H9 (cell line): ENCODE measurements around the gene PRSS23. TPM values are rescaled to one million over a fixed set of nuclear protein-coding genes. Genes with fewer than 3 reads are reported as not detected.

Source experiments
- DNase-seq: peaks from one replicate; pipeline ENCODE4 v3.0.0-alpha.2; 2017
- H2AFZ ChIP-seq: one replicate; pipeline ENCODE4 v1.6.1; 2013; ENCODE audit warnings: mild to moderate bottlenecking, low read length, control low read depth, moderate library complexity
- H2AK5ac ChIP-seq: 2 replicates; pipeline ENCODE4 v1.6.1; 2013; ENCODE audit warnings: low read length, control low read depth, mixed read lengths; ENCODE audit not compliant: insufficient read length
- H2BK120ac ChIP-seq: one replicate; pipeline ENCODE4 v1.6.1; 2013; ENCODE audit warnings: low read depth, mild to moderate bottlenecking, low read length, control low read depth, inconsistent platforms; ENCODE audit not compliant: poor library complexity, severe bottlenecking
- H2BK12ac ChIP-seq: 2 replicates; pipeline ENCODE4 v1.6.1; 2013; ENCODE audit warnings: low read length, control low read depth, mixed read lengths, low read depth; ENCODE audit not compliant: insufficient read length
- H2BK15ac ChIP-seq: 2 replicates; pipeline ENCODE4 v1.6.1; 2013; ENCODE audit warnings: low read depth, low read length, control low read depth
- H2BK20ac ChIP-seq: one replicate; pipeline ENCODE4 v1.6.1; 2013; ENCODE audit warnings: low read depth, mild to moderate bottlenecking, low read length, control low read depth, inconsistent platforms; ENCODE audit not compliant: poor library complexity, severe bottlenecking
- H2BK5ac ChIP-seq: 2 replicates; pipeline ENCODE4 v1.6.1; 2013; ENCODE audit warnings: low read length, control low read depth, mixed read lengths; ENCODE audit not compliant: insufficient read length
- H3K14ac ChIP-seq: 2 replicates; pipeline ENCODE4 v1.6.1; 2013; ENCODE audit warnings: low read length, control low read depth; ENCODE audit not compliant: insufficient read depth
- H3K18ac ChIP-seq: 2 replicates; pipeline ENCODE4 v1.6.1; 2013; ENCODE audit warnings: low read depth, mild to moderate bottlenecking, mixed read lengths, low read length, control low read depth; ENCODE audit not compliant: insufficient read length
- H3K23ac ChIP-seq: 2 replicates; pipeline ENCODE4 v1.6.1; 2013; ENCODE audit warnings: low read length, control low read depth, mixed read lengths, low read depth; ENCODE audit not compliant: insufficient read length
- H3K23me2 ChIP-seq: 2 replicates; pipeline ENCODE4 v1.6.1; 2013; ENCODE audit warnings: low read depth, mild to moderate bottlenecking, mixed read lengths, low read length, control low read depth; ENCODE audit not compliant: insufficient read length, poor library complexity, severe bottlenecking
- H3K27ac ChIP-seq: 2 replicates; pipeline ENCODE4 v1.5.1; 2013; ENCODE audit warnings: low read length, control low read depth, mixed read lengths, low read depth; ENCODE audit not compliant: insufficient read length
- H3K27me3 ChIP-seq: 2 replicates; pipeline ENCODE4 v1.6.1; 2013; ENCODE audit warnings: low read length, control low read depth, inconsistent platforms; ENCODE audit not compliant: insufficient read depth
- H3K4ac ChIP-seq: 2 replicates; pipeline ENCODE4 v1.6.1; 2013; ENCODE audit warnings: low read depth, mild to moderate bottlenecking, control low read depth, inconsistent platforms, low read length, moderate library complexity
- H3K4me1 ChIP-seq: 2 replicates; pipeline ENCODE4 v1.6.1; 2013; ENCODE audit warnings: low read length, control low read depth, inconsistent platforms; ENCODE audit not compliant: insufficient read depth
- H3K4me2 ChIP-seq: 2 replicates; pipeline ENCODE4 v1.6.1; 2013; ENCODE audit warnings: low read length, control low read depth, mixed read lengths; ENCODE audit not compliant: insufficient read length, insufficient read depth
- H3K56ac ChIP-seq: 2 replicates; pipeline ENCODE4 v1.6.1; 2013; ENCODE audit warnings: low read depth, mild to moderate bottlenecking, mixed read lengths, low read length, control low read depth; ENCODE audit not compliant: insufficient read length
- H3K79me1 ChIP-seq: 2 replicates; pipeline ENCODE4 v1.6.1; 2013; ENCODE audit warnings: low read depth, mild to moderate bottlenecking, moderate library complexity, low read length, control low read depth, inconsistent platforms; ENCODE audit not compliant: insufficient read depth, poor library complexity, severe bottlenecking
- H3K79me2 ChIP-seq: 2 replicates; pipeline ENCODE4 v1.6.1; 2013; ENCODE audit warnings: low read length, control low read depth, inconsistent platforms; ENCODE audit not compliant: insufficient read depth
- H3K9ac ChIP-seq: 2 replicates; pipeline ENCODE4 v1.6.1; 2013; ENCODE audit warnings: low read length, control low read depth, mixed read lengths; ENCODE audit not compliant: insufficient read length; ENCODE audit errors: extremely low read depth
- H3K9me3 ChIP-seq: one replicate; pipeline ENCODE4 v1.6.1; 2013; ENCODE audit warnings: low read depth, low read length, inconsistent platforms; ENCODE audit not compliant: control insufficient read depth
- H3T11ph ChIP-seq: one replicate; pipeline ENCODE4 v1.6.1; 2013; ENCODE audit warnings: mild to moderate bottlenecking, low read length, control low read depth, inconsistent platforms
- H4K20me1 ChIP-seq: one replicate; pipeline ENCODE4 v1.6.1; 2013; ENCODE audit not compliant: control insufficient read depth, insufficient read length, insufficient read depth
- H4K5ac ChIP-seq: 2 replicates; pipeline ENCODE4 v1.6.1; 2013; ENCODE audit warnings: low read depth, mild to moderate bottlenecking, mixed read lengths, low read length, control low read depth; ENCODE audit not compliant: insufficient read length
- H4K8ac ChIP-seq: replicated peaks from 2 replicates; pipeline ENCODE4 v1.6.1; 2013; ENCODE audit warnings: low read length, control low read depth, mixed read lengths, low read depth; ENCODE audit not compliant: insufficient read length
- H4K91ac ChIP-seq: 2 replicates; pipeline ENCODE4 v1.6.1; 2013; ENCODE audit warnings: low read depth, mild to moderate bottlenecking, moderate library complexity, mixed read lengths, low read length, control low read depth; ENCODE audit not compliant: insufficient read length
- H3K27ac Mint-ChIP-seq, 3 experiments: 2 replicates in 2 of 3; 3 replicates in 1 of 3; pipeline ENCODE4 v1.8.0; 2020 to 2021; ENCODE audit warnings: mixed read lengths in 3 of 3, mild to moderate bottlenecking in 1 of 3, moderate library complexity in 1 of 3
- H3K27me3 Mint-ChIP-seq: 2 replicates; pipeline ENCODE4 v1.8.0; 2021; ENCODE audit warnings: low read depth, mild to moderate bottlenecking, moderate library complexity, mixed read lengths
- H3K36me3 Mint-ChIP-seq, 3 experiments: 2 replicates in 2 of 3; 3 replicates in 1 of 3; pipeline ENCODE4 v1.8.0; 2020 to 2021; ENCODE audit warnings: low read depth in 3 of 3, mixed read lengths in 3 of 3; ENCODE audit not compliant: insufficient read depth in 1 of 3
- H3K4me1 Mint-ChIP-seq, 2 experiments: 2 replicates each; pipeline ENCODE4 v1.8.0; 2020; ENCODE audit warnings: mixed read lengths in 2 of 2
- H3K4me3 Mint-ChIP-seq, 2 experiments: 2 replicates in 1 of 2; 3 replicates in 1 of 2; pipeline ENCODE4 v1.8.0; 2020 to 2021; ENCODE audit warnings: mild to moderate bottlenecking in 2 of 2, mixed read lengths in 2 of 2, moderate library complexity in 1 of 2
- H3K9me3 Mint-ChIP-seq, 2 experiments: 2 replicates in 1 of 2; 3 replicates in 1 of 2; pipeline ENCODE4 v1.8.0; 2020; ENCODE audit warnings: mild to moderate bottlenecking in 2 of 2, mixed read lengths in 2 of 2, moderate library complexity in 1 of 2
- CTCF ChIP-seq: fragments of 200-600 bp; sonication (generic); conservative IDR thresholded peaks from 3 replicates; pipeline ENCODE4 v1.8.0; 2021; ENCODE audit warnings: antibody characterized with exemption, mild to moderate bottlenecking
- WGBS: extraction: QIAGEN DNeasy Blood & Tissue Kit; methylation state at CpG from one replicate; pipeline ENCODE4 v1.1.7; 2013; ENCODE audit warnings: missing lambda C conversion rate, low lambda C conversion rate, mixed read lengths; ENCODE audit not compliant: insufficient read length; ENCODE audit errors: extremely low coverage; 5-methylcytosine and 5-hydroxymethylcytosine counted together
- total RNA-seq: library from RNA; stranded (reverse); gene quantifications from 2 replicates; pipeline ENCODE4 v1.2.1, GENCODE V29; 2021

The PRSS23 gene
- total RNA-seq, 1 experiment from 2014 or later, result 6.9 TPM

GRCh38 chr11:86802601-86803051 is 2.3 kb downstream of the PRSS23 start:
- Histone ChIP-seq H3K9me3 (no peaks in the 10 kb centered on the region), H2BK12ac (no peak overlapping the region), H3T11ph (no peak overlapping the region), H3K18ac (no peak overlapping the region), H2BK15ac (no peak overlapping the region), H4K8ac (no peak overlapping the region), H3K4me2 (no peak overlapping the region), H3K23me2 (peaks cover 10% of the 10 kb centered on the region), H3K4ac (no peak overlapping the region), H3K14ac (no peak overlapping the region), H3K9ac (no peak overlapping the region), H2BK5ac (no peak overlapping the region), H3K4me1 (peaks cover 6% of the 10 kb centered on the region; the same call in 1 of the 2 replicates), H4K20me1 (no peaks in the 10 kb centered on the region), H2BK20ac (no peak overlapping the region), H3K56ac (no peak overlapping the region), H3K79me1 (no peaks in the 10 kb centered on the region), H2AK5ac (no peak overlapping the region), H4K5ac (no peak overlapping the region), H3K23ac (no peak overlapping the region), H4K91ac (no peak overlapping the region), H2BK120ac (no peak overlapping the region), H3K27me3 (peaks cover 5% of the 10 kb centered on the region; the same call in 1 of the 2 replicates), H2AFZ (no peak overlapping the region), H3K27ac (no peak overlapping the region), H3K79me2 (no peaks in the 10 kb centered on the region)
- peak; percentile 61 for DNase-seq
- Mint-ChIP-seq H3K27ac (no peak overlapping the region), H3K4me3 (no peak overlapping the region), H3K27me3 (peaks cover 29% of the 10 kb centered on the region), H3K9me3 (no peaks in the 10 kb centered on the region), H3K4me1 (peaks cover 34 to 38% of the 10 kb centered on the region in 2 experiments), H3K36me3 (no peaks in the 10 kb centered on the region)
- WGBS, result no CpG with 5 or more reads among the region's 3 CpGs
- peak; percentile 68 for TF ChIP-seq CTCF
